Tibial nerve (tissue), 4 donors: ENCODE data around the gene C1orf116. TPM values are rescaled to one million over a fixed set of nuclear protein-coding genes. Genes with fewer than 3 reads are reported as not detected.

Experiments used
- DNase-seq, 2 donors: peaks; one replicate each; pipeline ENCODE4 v3.0.0-alpha.2; 2019; ENCODE audit warnings: low spot score in 2 of 2
- H3K27ac ChIP-seq, 4 donors: fragments of 200-600 bp; sonication (generic) in 3 of 4; one replicate each; pipeline ENCODE4 v1.5.1; 2017 to 2019; ENCODE audit warnings: mild to moderate bottlenecking in 1 of 4
- H3K27me3 ChIP-seq, 2 donors: fragments of 200-600 bp; sonication (generic) in 1 of 2; one replicate each; pipeline versions ENCODE4 v1.5.1 to v1.6.0; 2017 to 2019
- H3K36me3 ChIP-seq, 3 donors: fragments of 200-600 bp; sonication (generic); one replicate each; pipeline ENCODE4 v1.5.1; 2018 to 2019
- H3K4me1 ChIP-seq, 4 donors: fragments of 200-600 bp; sonication (generic) in 3 of 4; one replicate each; pipeline ENCODE4 v1.5.1; 2017 to 2019
- H3K4me3 ChIP-seq, 4 donors: fragments of 200-600 bp; sonication (generic) in 3 of 4; one replicate each; pipeline ENCODE4 v1.5.1; 2017 to 2019; ENCODE audit warnings: mild to moderate bottlenecking in 1 of 4, moderate library complexity in 1 of 4
- H3K9me3 ChIP-seq, 4 donors: fragments of 200-600 bp; sonication (generic) in 3 of 4; one replicate each; pipeline ENCODE4 v1.5.1; 2017 to 2019
- EP300 ChIP-seq, 2 donors: sonication (generic); formaldehyde crosslinking; IDR thresholded peaks; one replicate each; pipeline ENCODE4 v1.6.1; 2017; ENCODE audit warnings: antibody characterized with exemption in 2 of 2, mild to moderate bottlenecking in 1 of 2
- POLR2A ChIP-seq, 2 donors: fragments of 450-650 bp; IDR thresholded peaks; one replicate each; pipeline ENCODE4 v1.6.1; 2017; ENCODE audit warnings: antibody characterized with exemption in 2 of 2, mild to moderate bottlenecking in 2 of 2, moderate library complexity in 2 of 2
- WGBS, 2 donors: methylation state at CpG; one replicate each; pipeline ENCODE4 v1.1.5; 2018; 5-methylcytosine and 5-hydroxymethylcytosine counted together
- total RNA-seq, 4 donors: library from RNA; depleted of rRNA; stranded (reverse); fragments of >200 nt; gene quantifications; one replicate each; pipeline ENCODE4 v1.1.0, GENCODE V29; 2016
- TF ChIP-seq, protein P1 (sequence below), 5 experiments: fragments of 200-600 bp in 3 of 5; fragments of 450-650 bp in 2 of 5; sonication (generic) in 3 of 5; IDR thresholded peaks; one replicate each; pipeline ENCODE4 v1.5.1; 2016 to 2019; ENCODE audit warnings: antibody characterized with exemption in 5 of 5, mild to moderate bottlenecking in 3 of 5, moderate library complexity in 2 of 5

C1orf116 gene
- total RNA-seq, 4 donors from 2014 or later = 0.44 TPM; not detected in 3

- no peak overlapping the region for H3K27ac ChIP-seq
- H3K4me3 ChIP-seq = no peak overlapping the region
- no peak for DNase-seq
- no peaks in the 10 kb centered on the region for H3K27me3 ChIP-seq
- no peaks in the 10 kb centered on the region for H3K36me3 ChIP-seq
- no peaks in the 10 kb centered on the region for H3K9me3 ChIP-seq
- 70 to 80% methylated on average over 2 of the region's 2 CpGs for WGBS, 2 donors
- TF ChIP-seq EP300 (IDR thresholded peaks at IDR 0.05) (no peak), POLR2A (IDR thresholded peaks at IDR 0.05) (no peak)
- TF ChIP-seq, protein P1, sequence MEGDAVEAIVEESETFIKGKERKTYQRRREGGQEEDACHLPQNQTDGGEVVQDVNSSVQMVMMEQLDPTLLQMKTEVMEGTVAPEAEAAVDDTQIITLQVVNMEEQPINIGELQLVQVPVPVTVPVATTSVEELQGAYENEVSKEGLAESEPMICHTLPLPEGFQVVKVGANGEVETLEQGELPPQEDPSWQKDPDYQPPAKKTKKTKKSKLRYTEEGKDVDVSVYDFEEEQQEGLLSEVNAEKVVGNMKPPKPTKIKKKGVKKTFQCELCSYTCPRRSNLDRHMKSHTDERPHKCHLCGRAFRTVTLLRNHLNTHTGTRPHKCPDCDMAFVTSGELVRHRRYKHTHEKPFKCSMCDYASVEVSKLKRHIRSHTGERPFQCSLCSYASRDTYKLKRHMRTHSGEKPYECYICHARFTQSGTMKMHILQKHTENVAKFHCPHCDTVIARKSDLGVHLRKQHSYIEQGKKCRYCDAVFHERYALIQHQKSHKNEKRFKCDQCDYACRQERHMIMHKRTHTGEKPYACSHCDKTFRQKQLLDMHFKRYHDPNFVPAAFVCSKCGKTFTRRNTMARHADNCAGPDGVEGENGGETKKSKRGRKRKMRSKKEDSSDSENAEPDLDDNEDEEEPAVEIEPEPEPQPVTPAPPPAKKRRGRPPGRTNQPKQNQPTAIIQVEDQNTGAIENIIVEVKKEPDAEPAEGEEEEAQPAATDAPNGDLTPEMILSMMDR (IDR thresholded peaks at IDR 0.05) = no peak
- H3K4me1 ChIP-seq = peaks cover 0 to 1% (median 0%) of the 10 kb centered on the region in 4 donors
Measured at GRCh38 chr1:206972728-206973127, 59.8 kb downstream of the C1orf116 start.

DNA sequence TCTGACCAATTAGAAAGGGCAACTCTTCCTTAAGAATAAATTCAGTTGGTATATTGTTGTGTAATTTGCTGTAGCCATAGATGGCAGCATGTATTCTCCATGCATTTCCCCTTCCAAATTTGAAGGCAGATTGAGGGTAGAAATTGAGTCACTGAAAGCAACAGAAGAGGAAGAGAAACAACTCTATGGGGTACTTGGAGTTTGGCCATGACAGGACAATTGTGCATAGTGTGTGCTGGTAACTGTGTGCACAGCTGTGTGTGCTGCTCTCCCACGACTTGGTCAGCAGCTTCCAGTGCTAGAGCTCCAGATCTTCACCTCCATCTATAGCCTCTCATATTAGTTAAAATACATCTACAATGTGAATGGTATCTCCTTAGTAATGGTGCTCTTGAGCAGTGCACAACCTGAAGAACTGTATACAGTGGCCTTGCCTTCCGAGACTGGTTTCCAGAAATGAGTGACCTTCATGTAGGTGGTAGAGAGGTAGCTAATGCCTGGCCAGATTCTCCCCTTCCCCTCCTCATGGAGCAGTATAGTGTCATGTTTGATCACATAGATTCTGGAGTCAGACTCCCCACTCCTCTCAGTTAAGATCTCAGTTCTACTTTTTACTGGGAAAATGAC lies 61.4 kb downstream of the C1orf116 start:
- Histone ChIP-seq H3K27me3 (no peaks in the 10 kb centered on the region), H3K36me3 (no peaks in the 10 kb centered on the region), H3K9me3 (no peaks in the 10 kb centered on the region), H3K4me1 (peaks cover 0 to 4% (median 0%) of the 10 kb centered on the region in 4 donors), H3K27ac (no peak overlapping the region), H3K4me3 (no peak overlapping the region)
- DNase-seq = no peak
- peak in 1 of 2 donors; percentile 13 for TF ChIP-seq EP300 (IDR thresholded peaks at IDR 0.05)
- TF ChIP-seq, protein P1 (IDR thresholded peaks at IDR 0.05) = no peak
- no peak for TF ChIP-seq POLR2A (IDR thresholded peaks at IDR 0.05)
- 70 to 74% methylated on average over 2 of the region's 2 CpGs for WGBS, 2 donors

GRCh38 chr1:206970446-206970845 lies 62.1 kb downstream of the C1orf116 start, which contains the start of gene FCAMR:
Gene FCAMR, minus strand, starts transcription at chr1:206970460. Its CDS starts 335 bp downstream, at chr1:206970125.
- Histone ChIP-seq H3K4me3 (no peak within 1 kb of the TSS), H3K9me3 (no peaks in the 10 kb centered on the region), H3K27me3 (no peaks in the 10 kb centered on the region), H3K27ac (no peak within 1 kb of the TSS), H3K4me1 (peaks cover 0 to 4% (median 0%) of the 10 kb centered on the region in 4 donors), H3K36me3 (no peaks in the 10 kb centered on the region)
- TF ChIP-seq POLR2A (IDR thresholded peaks at IDR 0.05) = no peak
- TF ChIP-seq, protein P1 (IDR thresholded peaks at IDR 0.05) = no peak
- no peak for TF ChIP-seq EP300 (IDR thresholded peaks at IDR 0.05)
- 49% methylated on average over 2 of the region's 2 CpGs for WGBS, 2 donors
- DNase-seq = no peak

DNA sequence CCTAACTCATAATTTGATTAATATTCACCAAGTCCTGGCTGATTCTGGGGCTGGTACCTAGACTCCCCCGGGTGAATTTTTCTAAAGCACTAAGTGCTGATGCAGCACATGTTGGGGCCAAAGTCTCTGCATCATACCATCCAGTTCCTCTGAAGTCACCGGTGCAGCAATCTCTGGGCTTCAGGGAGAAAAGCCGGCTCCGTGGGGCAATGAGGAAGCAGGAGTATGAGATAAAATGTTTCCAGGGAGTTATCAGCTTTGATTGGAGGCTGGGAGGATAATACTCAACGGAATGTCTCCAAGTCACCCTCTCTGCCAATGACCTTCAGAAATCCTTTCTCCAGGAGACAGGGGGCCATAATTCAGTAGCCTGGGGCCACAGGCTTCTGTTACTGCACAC lies 63.5 kb downstream of the C1orf116 start:
- DNase-seq = no peak
- 72 to 74% methylated on average over 5 of the region's 5 CpGs for WGBS, 2 donors
- no peaks in the 10 kb centered on the region for H3K27me3 ChIP-seq

More for the DNA sequence above, 63.5 kb downstream of the C1orf116 start:
- H3K4me1 ChIP-seq = peaks cover 0 to 4% (median 0%) of the 10 kb centered on the region in 4 donors
- no peak overlapping the region for H3K4me3 ChIP-seq
- H3K36me3 ChIP-seq = no peaks in the 10 kb centered on the region
- no peak overlapping the region for H3K27ac ChIP-seq
- no peaks in the 10 kb centered on the region for H3K9me3 ChIP-seq
- TF ChIP-seq EP300 (IDR thresholded peaks at IDR 0.05) = no peak
- TF ChIP-seq, protein P1 (IDR thresholded peaks at IDR 0.05) = no peak
- no peak for TF ChIP-seq POLR2A (IDR thresholded peaks at IDR 0.05)

Other genes starting within 250 kb of the C1orf116 start
- not detected for gene IL20, start 167.1 kb downstream of the C1orf116 start, total RNA-seq
- not detected for gene IL24, start 135.3 kb downstream of the C1orf116 start, total RNA-seq
- 1 to 10 TPM; 1.8 to 3.1 (median 2.6) TPM for gene FCMR, start 110.8 kb downstream of the C1orf116 start, total RNA-seq
- under 1 TPM in 1 of 4 donors, not detected in 3; 0.22 TPM for gene PIGR, start 86.3 kb downstream of the C1orf116 start, total RNA-seq
- gene FCAMR, start 62.3 kb downstream of the C1orf116 start, total RNA-seq = not detected
- 10 to 100 TPM in 3 of 4 donors, 1 to 10 TPM in 1; 6.9 to 11.8 (median 10.7) TPM for gene YOD1, start 18.5 kb upstream of the C1orf116 start, total RNA-seq
- 1 to 10 TPM; 6.5 to 9.8 (median 8.6) TPM for gene PFKFB2, start 20.5 kb upstream of the C1orf116 start, total RNA-seq
- 1 to 10 TPM in 1 of 4 donors, under 1 TPM in 1, not detected in 2; 0.90 to 4.9 TPM for gene C4BPB, start 56.1 kb upstream of the C1orf116 start, total RNA-seq
- gene C4BPA, start 71.5 kb upstream of the C1orf116 start, total RNA-seq = not detected